Activated CD8-positive, alpha-beta memory T cell treated with anti-CD3 and anti-CD28 coated beads for 1 hour (primary cell): Measurements from ENCODE around the gene TRMT44.
"Not testable (repeated sequence)": the region's sequence is repeated elsewhere in the genome, so short reads cannot be mapped to it uniquely, and the experiment has no call there.

Source experiments
- DNase-seq, 2 donors: peaks; one replicate each; pipeline ENCODE4 v3.0.0-alpha.2; 2020; ENCODE audit warnings: low read depth in 1 of 2; ENCODE audit errors: extremely low read depth in 1 of 2

TRMT44 gene

GRCh38 chr4:8508740-8509139 lies 68.2 kb downstream of the TRMT44 start:
- DNase-seq = no peak

- DNase-seq = no peak
Measured at GRCh38 chr4:8509311-8509950, 68.9 kb downstream of the TRMT44 start.

GRCh38 chr4:8510191-8510590 lies 69.6 kb downstream of the TRMT44 start:
- DNase-seq = no peak

GRCh38 chr4:8510611-8511285 lies 70.2 kb downstream of the TRMT44 start:
- no peak for DNase-seq

GRCh38 chr4:8512510-8512909 lies 71.9 kb downstream of the TRMT44 start:
- DNase-seq = no peak

- DNase-seq = not testable (repeated sequence)
Measured at GRCh38 chr4:8513080-8513479, 72.5 kb downstream of the TRMT44 start.

GRCh38 chr4:8513931-8514330 lies 73.4 kb downstream of the TRMT44 start:
- DNase-seq = no peak

GRCh38 chr4:8514391-8514790 lies 73.8 kb downstream of the TRMT44 start:
- no peak for DNase-seq

GRCh38 chr4:8515316-8516060 lies 74.9 kb downstream of the TRMT44 start:
- DNase-seq = no peak

- no peak for DNase-seq
Measured at GRCh38 chr4:8516061-8516573, 75.5 kb downstream of the TRMT44 start.

- DNase-seq = no peak
Measured at GRCh38 chr4:8516996-8517550, 76.5 kb downstream of the TRMT44 start.

- DNase-seq = no peak
Measured at GRCh38 chr4:8517946-8518345, 77.4 kb downstream of the TRMT44 start.

- DNase-seq = no peak
Measured at GRCh38 chr4:8522160-8523120, 81.9 kb downstream of the TRMT44 start.

- no peak for DNase-seq
Measured at GRCh38 chr4:8523175-8523574, 82.6 kb downstream of the TRMT44 start.

GRCh38 chr4:8523766-8524165 lies 83.2 kb downstream of the TRMT44 start:
- no peak for DNase-seq

GRCh38 chr4:8524595-8525382 lies 84.2 kb downstream of the TRMT44 start:
- DNase-seq = no peak

- no peak for DNase-seq
Measured at GRCh38 chr4:8525383-8526120, 85.0 kb downstream of the TRMT44 start.
